Activated CD4-positive, alpha-beta T cell treated with anti-CD3 and anti-CD28 coated beads for 1 hour (primary cell): ENCODE measurements around the gene DDX51.
"Not testable (repeated sequence)": the region's sequence is repeated elsewhere in the genome, so short reads cannot be mapped to it uniquely, and the experiment has no call there.

Source experiments
- DNase-seq: peaks from one replicate; pipeline ENCODE4 v3.0.0-alpha.2; 2020

Gene DDX51

DNA sequence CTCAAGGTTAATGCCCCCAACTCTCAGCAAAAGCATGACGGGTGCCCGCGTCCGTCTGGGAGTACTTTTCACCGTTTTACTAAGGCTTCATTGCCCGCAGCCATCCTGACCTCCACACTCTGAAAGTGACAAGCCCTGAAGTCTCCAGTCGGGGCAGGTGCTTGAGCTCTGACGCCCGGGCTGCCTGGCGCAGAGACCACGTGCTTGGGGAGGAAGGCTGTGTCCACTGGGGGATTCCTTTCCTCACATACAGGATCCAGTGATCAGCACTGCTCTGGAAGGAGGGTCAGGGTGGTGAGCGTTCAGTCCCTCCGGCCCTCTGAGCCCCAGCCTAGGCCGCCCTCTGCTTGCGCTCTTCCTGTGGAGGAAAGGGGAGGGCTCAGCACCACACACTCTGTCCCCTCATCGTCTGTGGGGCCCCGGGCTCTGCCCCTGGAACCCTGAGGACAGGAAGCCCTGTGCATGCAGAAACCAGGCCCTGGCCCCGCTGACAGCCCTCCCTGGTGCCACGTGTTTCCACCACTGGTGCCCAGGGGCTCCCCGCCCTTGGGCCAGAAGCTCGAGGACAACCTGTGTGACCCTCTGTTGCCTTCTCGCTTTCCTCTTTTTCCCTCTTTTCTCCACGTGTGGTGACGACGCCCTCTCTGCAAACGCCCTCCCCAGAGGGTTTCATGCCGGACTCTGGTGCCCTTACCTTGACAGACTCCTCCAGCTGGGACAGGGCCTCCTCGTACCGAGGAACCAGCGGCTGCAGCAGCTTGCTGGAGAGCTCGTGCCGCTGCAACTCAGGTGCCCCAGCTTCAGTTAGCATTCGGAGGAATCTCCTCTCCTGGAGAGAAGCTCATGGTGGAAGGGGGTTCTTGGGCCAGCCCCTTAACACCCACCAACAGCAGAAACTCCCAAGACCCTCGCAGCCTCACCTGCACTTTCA is 4.9 kb downstream of the DDX51 start:
- no peak for DNase-seq

DNA sequence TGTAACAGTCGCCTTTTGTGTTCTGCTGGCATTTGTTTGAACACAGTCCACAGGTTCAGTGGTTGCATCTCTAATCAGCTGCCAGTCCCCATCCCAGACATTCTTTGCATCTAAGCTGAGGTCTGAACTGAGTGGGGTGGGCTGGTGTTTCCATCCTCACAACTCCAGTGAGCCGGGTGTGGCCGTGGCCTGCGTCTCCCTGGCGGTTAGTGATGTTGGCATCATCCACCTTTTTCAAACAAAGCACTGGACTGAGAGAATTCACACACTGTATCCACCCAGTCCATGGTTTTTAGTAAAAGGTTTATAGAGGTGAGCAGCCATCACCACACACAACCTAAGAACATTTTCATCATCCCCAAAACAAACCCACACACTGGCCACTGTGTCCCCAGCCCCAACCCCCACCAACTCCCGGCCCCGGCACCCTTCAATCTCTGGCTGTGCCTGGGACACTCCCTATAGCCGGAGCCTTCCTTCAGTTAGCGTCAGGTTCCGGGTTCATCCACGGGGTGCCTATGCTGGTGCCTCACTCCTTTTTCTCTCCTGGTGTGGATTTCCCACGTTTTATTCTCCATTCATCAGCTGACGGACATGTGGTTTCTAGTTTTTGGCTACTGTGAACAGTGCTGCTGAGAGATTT is 6.5 kb downstream of the DDX51 start:
- DNase-seq = no peak

- not testable (repeated sequence) for DNase-seq
Observed at GRCh38 chr12:132136226-132136625, 7.9 kb downstream of the DDX51 start.

DNA sequence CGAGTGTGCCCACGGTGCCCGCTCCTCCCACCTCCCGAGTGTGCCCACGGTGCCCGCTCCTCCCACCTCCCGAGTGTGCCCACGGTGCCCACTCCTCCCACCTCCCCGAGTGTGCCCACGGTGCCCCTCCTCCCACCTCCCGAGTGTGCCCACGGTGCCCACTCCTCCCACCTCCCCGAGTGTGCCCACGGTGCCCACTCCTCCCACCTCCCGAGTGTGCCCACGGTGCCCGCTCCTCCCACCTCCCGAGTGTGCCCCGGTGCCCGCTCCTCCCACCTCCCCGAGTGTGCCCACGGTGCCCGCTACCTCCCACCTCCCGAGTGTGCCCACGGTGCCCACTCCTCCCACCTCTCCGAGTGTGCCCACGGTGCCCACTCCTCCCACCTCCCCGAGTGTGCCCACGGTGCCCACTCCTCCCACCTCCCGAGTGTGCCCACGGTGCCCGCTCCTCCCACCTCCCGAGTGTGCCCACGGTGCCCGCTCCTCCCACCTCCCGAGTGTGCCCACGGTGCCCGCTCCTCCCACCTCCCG is 9.4 kb downstream of the DDX51 start:
- not testable (repeated sequence) for DNase-seq

GRCh38 chr12:132133952-132134652 is 10.0 kb downstream of the DDX51 start:
- no peak for DNase-seq

DNA sequence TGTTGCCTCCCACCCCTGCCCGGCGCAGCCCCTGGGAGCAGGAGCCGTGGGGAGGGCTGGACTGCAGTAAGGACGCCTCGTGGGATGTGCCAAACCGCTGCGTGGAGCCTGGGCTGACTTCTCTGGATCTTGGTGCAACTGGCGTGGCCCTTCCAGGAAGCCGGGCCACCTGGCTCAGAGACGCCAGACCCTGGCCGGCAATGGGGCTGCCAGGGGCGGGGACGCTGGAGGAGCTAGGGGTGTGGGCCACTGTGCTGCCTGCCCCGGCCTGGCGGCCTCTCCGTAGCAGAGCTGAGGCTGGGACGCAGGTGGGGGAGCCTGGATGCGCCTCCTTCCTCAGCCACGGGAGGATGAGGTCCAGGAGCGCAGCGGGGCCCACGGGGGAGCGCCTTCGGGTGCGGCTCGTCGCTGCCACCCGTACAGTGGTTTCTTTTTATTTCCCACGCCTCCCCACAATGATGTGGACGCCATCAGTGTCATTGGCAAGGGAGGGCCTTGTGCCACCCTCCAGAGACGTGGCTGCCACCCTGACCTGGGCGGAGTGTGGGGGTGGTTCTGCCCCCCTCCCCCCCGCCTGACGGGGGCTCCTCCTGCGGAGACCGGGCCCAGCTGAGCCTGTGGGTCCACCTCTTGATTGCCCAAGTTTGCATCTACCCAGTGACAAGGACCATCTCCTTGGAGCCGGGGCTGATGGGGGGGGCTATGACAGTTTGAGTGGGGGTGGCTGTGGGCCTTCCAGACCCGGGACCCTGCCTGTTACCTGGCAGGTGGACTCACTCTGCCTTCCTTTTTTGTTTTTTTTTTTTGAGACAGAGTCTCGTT is 11.3 kb downstream of the DDX51 start:
- no peak for DNase-seq

DNA sequence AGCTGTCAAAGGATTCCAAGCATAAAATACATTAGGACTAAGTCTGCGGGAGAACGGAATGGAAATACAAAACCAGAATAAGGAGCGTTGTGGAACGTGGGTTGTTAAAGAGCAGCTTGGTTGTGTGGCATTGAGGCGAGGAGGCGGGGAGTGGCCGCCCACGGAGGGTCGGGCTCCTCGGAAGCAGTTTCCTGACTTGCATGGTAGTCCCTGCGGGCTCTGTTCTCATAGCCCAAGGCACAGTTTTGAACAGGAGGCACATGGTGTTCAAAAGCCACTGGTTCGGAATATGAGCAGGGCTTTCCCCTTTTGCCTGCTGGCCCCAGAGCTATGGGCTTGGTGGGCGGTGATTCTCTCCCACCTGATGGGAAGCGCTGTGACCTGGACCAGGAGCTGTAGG is 12.2 kb downstream of the DDX51 start:
- no peak for DNase-seq

DNA sequence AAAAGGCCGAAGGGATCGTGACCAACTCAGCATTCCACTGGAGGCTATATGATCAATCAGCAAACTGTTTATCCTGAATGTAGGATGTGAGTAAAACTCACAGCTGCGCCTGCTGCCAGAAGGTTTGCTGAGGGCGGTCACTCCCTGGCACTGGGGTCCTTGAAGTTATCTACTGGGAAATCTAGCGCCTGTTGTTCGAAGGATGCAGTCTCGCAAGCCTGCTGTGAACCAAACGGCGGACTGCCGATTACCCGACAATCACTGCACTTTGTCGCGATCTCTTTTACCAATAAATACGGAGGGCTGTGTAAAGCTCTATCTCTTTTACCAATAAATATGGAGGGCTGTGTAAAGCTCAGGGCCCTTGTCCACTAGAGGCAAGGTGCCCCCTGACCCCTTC is 12.9 kb downstream of the DDX51 start:
- DNase-seq = no peak

GRCh38 chr12:132130690-132131089 is 13.4 kb downstream of the DDX51 start:
- DNase-seq = no peak

GRCh38 chr12:132129007-132129406 is 15.1 kb downstream of the DDX51 start:
- no peak for DNase-seq

GRCh38 chr12:132127041-132127440 is 17.1 kb downstream of the DDX51 start:
- no peak for DNase-seq

- no peak for DNase-seq
Observed at GRCh38 chr12:132125736-132126135, 18.4 kb downstream of the DDX51 start.

- no peak for DNase-seq
Observed at GRCh38 chr12:132124766-132125425, 19.2 kb downstream of the DDX51 start.

- no peak for DNase-seq
Observed at GRCh38 chr12:132123970-132124765, 20.0 kb downstream of the DDX51 start.

DNA sequence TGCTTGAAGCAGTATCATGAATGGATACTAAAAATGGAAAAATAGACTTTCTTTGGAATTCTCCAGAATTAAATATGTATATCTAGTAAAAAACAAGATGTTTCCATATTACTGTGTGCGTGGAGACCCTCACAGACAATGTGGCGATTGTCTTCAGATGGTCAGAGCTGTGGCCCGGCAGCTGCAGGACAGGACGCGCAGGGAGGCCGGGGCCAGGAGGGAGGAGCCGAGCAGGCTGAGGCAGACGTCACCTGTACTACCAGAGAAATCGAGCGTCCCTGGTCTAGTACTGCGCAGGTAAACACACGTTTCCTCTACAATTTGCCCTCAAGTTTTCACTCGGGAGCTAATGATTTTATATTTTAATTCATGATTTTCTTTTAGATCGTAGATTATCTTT is 22.8 kb downstream of the DDX51 start:
- DNase-seq = no peak

DNA sequence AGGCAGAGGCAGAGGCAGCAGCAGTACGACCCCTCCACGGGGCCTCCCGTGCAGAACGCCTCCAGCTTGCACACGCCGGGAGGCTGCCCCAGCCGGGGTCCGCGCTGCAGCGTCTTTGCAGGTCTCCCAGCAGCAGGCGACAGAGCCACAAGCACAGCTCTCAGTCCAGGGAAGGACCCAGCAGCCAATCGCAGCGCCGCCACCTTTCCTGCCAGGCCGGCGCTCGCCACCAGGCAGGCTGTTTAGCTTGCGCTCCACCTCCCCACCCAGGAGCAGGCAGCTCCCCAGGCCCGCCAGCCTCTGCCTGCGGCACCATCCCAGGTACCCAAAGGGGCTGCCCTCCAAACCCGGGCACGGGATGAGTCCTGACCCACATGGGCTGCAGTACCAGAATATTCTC is 25.2 kb downstream of the DDX51 start:
- no peak for DNase-seq

- no peak for DNase-seq
Observed at GRCh38 chr12:132117558-132117875, 26.6 kb downstream of the DDX51 start.

DNA sequence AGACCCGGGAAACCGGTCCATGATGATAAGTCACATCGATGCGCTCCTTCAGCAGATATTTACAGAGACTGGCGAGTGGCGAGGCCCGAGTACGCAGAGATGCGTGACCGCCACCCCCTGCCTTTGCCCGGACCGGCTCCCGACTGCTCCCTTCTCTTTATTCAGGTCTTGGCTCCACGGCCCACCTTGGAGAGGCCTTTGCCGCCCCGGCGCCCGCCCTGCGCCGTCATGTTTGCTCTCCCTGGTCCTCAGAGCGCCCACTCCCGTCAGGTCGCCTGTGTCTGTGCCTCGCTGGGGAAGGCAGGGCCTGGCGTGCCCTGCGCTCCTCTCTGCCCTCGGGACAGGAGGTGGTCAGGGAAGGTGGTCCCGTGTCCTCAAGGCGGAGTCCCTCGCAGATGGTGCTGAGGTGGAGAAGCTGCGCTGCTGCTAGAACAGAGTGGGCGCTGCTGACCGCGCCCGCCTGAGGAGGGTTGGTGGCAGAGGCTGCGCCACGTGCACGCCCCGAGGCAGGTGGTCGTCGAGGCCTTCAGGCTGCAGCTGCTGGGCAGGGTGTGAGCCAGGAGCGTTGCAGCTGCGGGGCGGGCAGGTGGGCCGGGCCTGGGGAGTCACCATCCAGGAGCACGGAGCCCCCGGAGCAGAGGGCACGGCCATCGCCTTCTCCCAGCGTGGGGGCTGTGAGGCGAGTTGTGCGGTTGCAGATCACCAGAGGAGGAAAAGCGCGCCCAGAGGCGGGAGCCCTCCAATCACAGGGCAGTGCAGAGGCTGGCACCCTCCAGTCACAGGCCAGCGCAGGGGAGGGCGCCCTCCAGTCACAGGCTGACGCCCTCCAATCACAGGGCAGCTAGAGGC is 27.2 kb downstream of the DDX51 start:
- DNase-seq = no peak

- no peak for DNase-seq
Observed at GRCh38 chr12:132115500-132115899, 28.6 kb downstream of the DDX51 start.

- no peak for DNase-seq
Observed at GRCh38 chr12:132114667-132115066, 29.5 kb downstream of the DDX51 start.
